ENCODE data around the gene SMCO4. TPM values are rescaled to one million over a fixed set of nuclear protein-coding genes. Genes with fewer than 3 reads are reported as not detected.

SMCO4 gene
- total RNA-seq, 1 donor = 15.6 TPM

GRCh38 chr11:93487032-93487483 lies 56.1 kb downstream of the SMCO4 start:
- Histone ChIP-seq H3K27ac (ENCODE audit: low read depth, low read length) (no peak overlapping the region), H3K4me2 (ENCODE audit: insufficient read depth, low read length) (no peak overlapping the region), H3K36me3 (ENCODE audit: insufficient read depth, low read length) (no peaks in the 10 kb centered on the region), H3K4me3 (ENCODE audit: insufficient read depth, low read length) (no peak overlapping the region), H3K79me2 (ENCODE audit: insufficient read depth, low read length) (no peaks in the 10 kb centered on the region), H3K9me3 (ENCODE audit: low read depth, low read length) (no peaks in the 10 kb centered on the region), H2AFZ (ENCODE audit: low read length) (no peak overlapping the region), H4K20me1 (ENCODE audit: insufficient read depth, low read length) (peaks cover 17% of the 10 kb centered on the region), H3K27me3 (ENCODE audit: insufficient read depth, low read length) (no peaks in the 10 kb centered on the region), H3K4me1 (ENCODE audit: insufficient read depth, low read length) (no peaks in the 10 kb centered on the region)
- DNase-seq (ENCODE audit: insufficient read length, low spot score, missing footprints) = no peak
- no peak for TF ChIP-seq CTCF (IDR thresholded peaks at IDR 0.05; ENCODE audit: extremely low read depth, low read depth, low read length)

GRCh38 chr11:93485983-93486382 lies 57.2 kb downstream of the SMCO4 start:
- H3K79me2 ChIP-seq (ENCODE audit: insufficient read depth, low read length) = no peaks in the 10 kb centered on the region
- peaks cover 14% of the 10 kb centered on the region for H4K20me1 ChIP-seq (ENCODE audit: insufficient read depth, low read length)
- no peak overlapping the region for H3K4me3 ChIP-seq (ENCODE audit: insufficient read depth, low read length)
- H3K9me3 ChIP-seq (ENCODE audit: low read depth, low read length) = no peaks in the 10 kb centered on the region
- no peak for TF ChIP-seq CTCF (IDR thresholded peaks at IDR 0.05; ENCODE audit: extremely low read depth, low read depth, low read length)
- H3K4me1 ChIP-seq (ENCODE audit: insufficient read depth, low read length) = no peaks in the 10 kb centered on the region
- H3K36me3 ChIP-seq (ENCODE audit: insufficient read depth, low read length) = no peaks in the 10 kb centered on the region
- no peak overlapping the region for H3K4me2 ChIP-seq (ENCODE audit: insufficient read depth, low read length)
- no peak overlapping the region for H2AFZ ChIP-seq (ENCODE audit: low read length)
- no peak overlapping the region for H3K27ac ChIP-seq (ENCODE audit: low read depth, low read length)
- H3K27me3 ChIP-seq (ENCODE audit: insufficient read depth, low read length) = no peaks in the 10 kb centered on the region
- DNase-seq (ENCODE audit: insufficient read length, low spot score, missing footprints) = no peak

- no peak for DNase-seq (ENCODE audit: insufficient read length, low spot score, missing footprints)
- no peak for TF ChIP-seq CTCF (IDR thresholded peaks at IDR 0.05; ENCODE audit: extremely low read depth, low read depth, low read length)
- H3K4me2 ChIP-seq (ENCODE audit: insufficient read depth, low read length) = no peak overlapping the region
- H3K9me3 ChIP-seq (ENCODE audit: low read depth, low read length) = no peaks in the 10 kb centered on the region
- no peaks in the 10 kb centered on the region for H3K79me2 ChIP-seq (ENCODE audit: insufficient read depth, low read length)
- H3K36me3 ChIP-seq (ENCODE audit: insufficient read depth, low read length) = no peaks in the 10 kb centered on the region
- no peak overlapping the region for H3K4me3 ChIP-seq (ENCODE audit: insufficient read depth, low read length)
- H3K4me1 ChIP-seq (ENCODE audit: insufficient read depth, low read length) = no peaks in the 10 kb centered on the region
- peaks cover 12% of the 10 kb centered on the region for H4K20me1 ChIP-seq (ENCODE audit: insufficient read depth, low read length)
- H3K27ac ChIP-seq (ENCODE audit: low read depth, low read length) = no peak overlapping the region
- no peaks in the 10 kb centered on the region for H3K27me3 ChIP-seq (ENCODE audit: insufficient read depth, low read length)
- H2AFZ ChIP-seq (ENCODE audit: low read length) = no peak overlapping the region
These were observed 58.5 kb downstream of the SMCO4 start for GRCh38 chr11:93484716-93485115.

GRCh38 chr11:93482556-93482955 lies 60.6 kb downstream of the SMCO4 start:
- no peaks in the 10 kb centered on the region for H3K79me2 ChIP-seq (ENCODE audit: insufficient read depth, low read length)
- H3K27ac ChIP-seq (ENCODE audit: low read depth, low read length) = no peak overlapping the region
- no peaks in the 10 kb centered on the region for H3K27me3 ChIP-seq (ENCODE audit: insufficient read depth, low read length)
- no peak overlapping the region for H2AFZ ChIP-seq (ENCODE audit: low read length)
- H4K20me1 ChIP-seq (ENCODE audit: insufficient read depth, low read length) = peaks cover 10% of the 10 kb centered on the region
- H3K9me3 ChIP-seq (ENCODE audit: low read depth, low read length) = no peaks in the 10 kb centered on the region
- no peak for TF ChIP-seq CTCF (IDR thresholded peaks at IDR 0.05; ENCODE audit: extremely low read depth, low read depth, low read length)
- no peak overlapping the region for H3K4me3 ChIP-seq (ENCODE audit: insufficient read depth, low read length)
- no peaks in the 10 kb centered on the region for H3K36me3 ChIP-seq (ENCODE audit: insufficient read depth, low read length)
- no peak for DNase-seq (ENCODE audit: insufficient read length, low spot score, missing footprints)
- H3K4me2 ChIP-seq (ENCODE audit: insufficient read depth, low read length) = no peak overlapping the region
- H3K4me1 ChIP-seq (ENCODE audit: insufficient read depth, low read length) = no peaks in the 10 kb centered on the region
